GM19324 (cell line): Measurements from ENCODE around the gene EDC3.
"Not testable (repeated sequence)": the region's sequence is repeated elsewhere in the genome, so short reads cannot be mapped to it uniquely, and the experiment has no call there.

Experiments used
- ATAC-seq: cut with Tn5 transposase; IDR thresholded peaks from one replicate; pipeline ENCODE4 v1.9.1; 2021; ENCODE audit warnings: mild to moderate bottlenecking, moderate library complexity; ENCODE audit not compliant: unreplicated experiment, low FRiP score

EDC3 gene

DNA sequence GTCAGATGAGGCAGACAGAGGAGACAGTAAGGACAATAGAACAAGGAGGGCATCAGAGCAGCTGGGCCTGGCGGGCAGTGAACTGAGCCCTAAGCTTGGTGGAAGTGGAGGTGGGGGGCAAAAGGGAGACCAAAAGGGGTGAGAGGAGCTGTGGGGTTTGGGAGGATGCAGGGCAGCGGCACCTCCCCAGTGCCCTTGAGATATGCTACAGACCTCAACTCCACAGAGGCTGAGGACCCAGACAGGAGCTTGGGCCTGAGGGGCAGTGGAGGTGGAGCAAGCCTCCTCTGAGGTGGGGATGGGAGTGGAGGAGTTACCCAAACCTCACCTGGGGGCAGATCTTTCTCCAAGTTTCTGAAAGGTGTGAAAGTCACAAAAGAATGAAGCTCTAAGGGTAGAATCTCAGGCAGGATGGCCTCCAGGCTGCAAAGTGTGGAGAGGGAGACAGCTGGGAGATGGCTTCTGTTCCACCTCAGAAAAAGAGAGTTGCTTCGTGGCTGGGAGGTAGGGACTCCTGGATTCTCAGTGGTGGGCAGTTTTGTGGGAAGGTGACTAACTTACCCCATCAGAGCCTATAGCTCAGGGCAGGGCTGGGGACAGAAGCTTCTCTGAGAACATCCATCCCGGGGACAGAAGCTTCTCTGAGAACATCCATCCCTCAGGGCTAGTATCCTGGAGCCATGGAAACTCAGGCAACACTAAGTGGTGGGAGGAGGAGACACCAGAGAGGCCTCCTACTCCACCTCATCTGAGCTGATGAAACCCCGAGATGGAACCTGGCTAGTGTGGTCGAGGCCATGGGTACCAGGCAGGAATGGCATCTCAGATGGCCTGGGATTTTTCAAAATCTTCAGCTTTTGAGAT is 82.5 kb downstream of the EDC3 start:
- ATAC-seq: no peak

- no peak for ATAC-seq
Observed at GRCh38 chr15:74612677-74613076, 83.1 kb downstream of the EDC3 start.

DNA sequence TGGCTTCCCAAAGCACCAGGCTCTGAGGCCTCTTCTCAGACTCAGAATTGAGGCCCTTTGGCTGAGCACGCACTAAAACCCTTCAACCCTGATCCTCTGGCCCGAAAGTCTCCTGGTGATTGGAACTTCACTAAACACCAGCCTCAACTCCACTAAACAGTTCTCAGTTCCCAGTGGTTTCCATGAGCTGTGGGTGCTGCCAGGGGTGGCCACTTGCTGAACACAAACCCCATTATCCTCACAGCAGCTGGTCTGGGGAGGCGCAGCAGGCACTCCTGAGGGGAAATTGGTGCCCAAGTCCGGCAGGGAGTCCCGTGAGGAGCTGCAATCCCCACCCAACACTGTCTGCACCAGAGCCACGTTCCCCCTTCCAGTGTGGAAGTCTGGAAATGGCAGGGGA is 84.0 kb downstream of the EDC3 start:
- no peak for ATAC-seq

DNA sequence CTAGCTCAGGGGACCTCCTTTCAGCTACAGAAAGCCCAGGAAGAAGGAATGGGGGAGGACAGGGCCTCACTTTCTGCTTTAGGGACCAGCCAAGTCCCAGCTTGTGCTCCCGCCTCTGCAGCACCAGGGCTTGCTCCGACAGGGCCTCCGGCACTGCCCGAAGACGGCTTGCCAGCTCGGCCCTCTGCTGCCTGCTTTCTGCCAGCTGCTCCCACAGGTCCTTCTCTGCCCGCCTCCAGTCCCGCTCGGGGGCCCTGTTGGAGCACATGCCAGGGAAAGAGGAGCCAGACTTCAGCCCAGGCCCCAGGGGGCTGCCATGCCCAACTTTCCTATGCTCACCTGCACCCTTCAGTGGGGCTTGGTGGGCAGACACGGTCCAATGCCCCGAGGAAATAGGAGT is 84.5 kb downstream of the EDC3 start:
- no peak for ATAC-seq

GRCh38 chr15:74610302-74610951 is 85.4 kb downstream of the EDC3 start:
- no peak for ATAC-seq

- ATAC-seq: no peak
Observed at GRCh38 chr15:74609938-74610301, 85.9 kb downstream of the EDC3 start.

GRCh38 chr15:74608786-74609185 is 87.0 kb downstream of the EDC3 start:
- ATAC-seq: no peak

DNA sequence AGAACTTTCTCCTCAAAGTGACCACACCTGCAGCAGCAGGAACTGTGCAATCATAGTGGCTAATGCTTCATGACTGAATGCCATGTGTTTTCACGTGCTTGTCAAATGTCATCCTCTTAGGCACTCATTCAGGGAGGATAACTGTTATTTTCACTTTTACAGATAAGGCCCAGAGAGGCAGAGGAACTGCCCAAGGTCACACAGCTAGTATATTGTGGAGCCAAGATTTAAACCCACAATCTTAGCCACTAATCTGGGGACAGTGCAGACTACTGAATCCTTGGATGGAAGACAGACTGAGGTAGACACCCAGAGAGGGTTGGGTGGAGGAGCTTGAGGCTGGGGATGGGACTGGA is 90.1 kb downstream of the EDC3 start:
- no peak for ATAC-seq

DNA sequence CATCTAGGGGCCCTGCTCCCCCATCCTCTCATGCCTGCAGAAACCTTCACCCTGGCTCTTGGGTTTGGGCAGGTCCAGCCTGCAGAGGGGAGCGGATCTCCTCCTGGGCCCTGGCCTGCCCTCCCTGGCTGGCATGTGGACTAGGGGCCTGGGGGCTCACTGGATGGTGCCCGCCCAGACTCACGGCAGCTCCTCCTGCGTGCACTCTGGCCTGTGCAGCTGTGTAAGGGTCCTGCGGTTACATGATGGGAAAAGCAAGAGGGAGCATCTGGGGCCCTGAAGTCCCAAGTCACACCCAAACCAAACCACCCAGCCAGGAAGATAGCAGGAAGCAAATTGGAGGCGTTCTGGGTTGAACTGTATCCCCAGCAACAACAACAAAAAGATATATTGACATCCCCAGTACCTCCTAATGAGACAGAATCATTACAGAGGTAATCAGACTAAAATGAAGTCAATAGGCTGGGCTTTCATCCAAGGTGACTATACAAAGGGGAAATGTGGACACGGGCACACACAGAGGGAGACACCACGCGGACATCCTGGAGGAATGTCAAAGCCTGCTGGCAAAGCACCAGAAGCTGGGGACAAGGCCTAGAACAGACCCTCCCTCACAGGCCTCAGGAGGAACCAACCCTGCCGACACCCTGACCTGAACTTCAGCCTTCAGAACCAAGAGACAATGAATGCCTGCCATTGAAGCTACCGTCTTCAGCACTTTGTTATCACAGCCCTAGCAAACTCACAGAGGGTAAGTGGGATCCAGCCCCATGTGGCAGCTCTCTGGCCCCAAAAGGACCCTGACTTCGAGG is 90.6 kb downstream of the EDC3 start:
- ATAC-seq: no peak

GRCh38 chr15:74603789-74604705 is 91.8 kb downstream of the EDC3 start:
- no peak for ATAC-seq

DNA sequence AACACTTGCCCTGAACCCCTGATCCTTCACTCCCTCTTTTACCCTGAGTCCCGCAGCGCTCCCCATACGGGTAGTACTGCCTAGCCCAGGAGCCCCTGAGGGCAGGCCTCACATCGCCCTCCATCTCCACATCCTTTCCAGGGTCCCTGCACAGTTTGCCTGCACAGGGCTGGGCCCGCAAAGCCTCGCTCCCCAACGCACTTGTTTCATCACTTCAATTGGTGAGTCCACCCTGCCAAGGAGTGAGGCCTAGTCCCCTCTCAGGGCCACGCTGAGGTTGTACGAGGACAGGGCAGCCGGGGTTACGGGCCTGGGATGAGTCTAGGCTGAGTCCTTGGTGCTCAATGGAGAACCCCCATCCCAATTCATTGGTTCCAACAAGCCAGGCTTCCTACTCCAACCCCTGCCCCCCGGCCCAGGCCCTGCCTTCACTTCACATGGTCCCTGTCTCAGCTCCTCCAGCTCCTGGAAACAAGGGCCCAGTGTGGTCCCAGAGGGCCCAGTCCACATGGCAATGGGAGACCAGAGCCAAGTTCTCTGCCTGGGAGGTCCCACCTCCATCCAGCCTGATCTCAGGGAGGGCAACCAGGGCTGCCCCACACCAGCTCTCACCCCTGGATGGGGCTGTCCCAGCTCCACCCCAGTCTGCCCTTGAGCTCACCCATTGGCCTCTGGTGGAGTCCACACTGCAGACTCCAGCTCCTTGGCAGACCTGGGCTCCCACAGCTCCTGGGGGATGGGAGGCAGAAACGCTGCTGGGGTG is 92.6 kb downstream of the EDC3 start:
- no peak for ATAC-seq

- no peak for ATAC-seq
Observed at GRCh38 chr15:74599156-74599555, 96.7 kb downstream of the EDC3 start.

DNA sequence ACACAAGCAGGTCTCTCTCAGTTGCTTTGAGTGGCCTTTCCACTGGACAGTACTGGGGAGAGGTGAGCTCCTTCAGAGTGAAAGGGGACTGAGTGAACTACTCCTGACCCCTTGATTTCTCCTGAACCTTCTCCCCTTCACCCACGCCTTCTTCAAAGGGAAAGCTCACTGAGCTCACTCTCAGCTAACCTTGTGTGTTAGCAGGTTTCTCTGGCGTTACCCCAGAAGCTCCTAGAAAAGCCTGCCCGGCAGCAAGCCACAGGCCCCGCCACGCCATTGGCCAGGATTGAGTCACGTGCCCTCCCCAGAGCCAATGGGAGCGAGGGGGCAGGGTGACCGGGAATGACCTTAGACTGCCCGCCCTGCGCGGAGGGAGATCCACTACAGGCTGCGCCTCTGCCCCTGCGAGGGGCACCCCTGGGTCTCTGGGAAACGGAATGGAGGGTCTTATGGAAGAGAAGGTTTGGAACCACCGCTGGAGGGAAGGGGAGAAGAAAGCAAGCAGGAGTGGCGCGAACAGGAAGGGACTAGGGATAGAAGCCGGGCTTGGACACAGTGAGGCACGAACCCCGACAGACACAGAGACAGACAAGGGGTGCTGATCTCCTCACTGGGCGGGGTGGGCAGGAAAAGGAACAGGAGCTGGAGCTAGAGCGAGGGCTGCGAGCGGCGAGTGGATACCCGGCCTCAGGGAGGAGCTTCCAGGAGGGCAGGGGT is 97.5 kb downstream of the EDC3 start:
- peak; percentile 84 for ATAC-seq

GRCh38 chr15:74597146-74597705 is 98.6 kb downstream of the EDC3 start:
- not testable (repeated sequence) for ATAC-seq

DNA sequence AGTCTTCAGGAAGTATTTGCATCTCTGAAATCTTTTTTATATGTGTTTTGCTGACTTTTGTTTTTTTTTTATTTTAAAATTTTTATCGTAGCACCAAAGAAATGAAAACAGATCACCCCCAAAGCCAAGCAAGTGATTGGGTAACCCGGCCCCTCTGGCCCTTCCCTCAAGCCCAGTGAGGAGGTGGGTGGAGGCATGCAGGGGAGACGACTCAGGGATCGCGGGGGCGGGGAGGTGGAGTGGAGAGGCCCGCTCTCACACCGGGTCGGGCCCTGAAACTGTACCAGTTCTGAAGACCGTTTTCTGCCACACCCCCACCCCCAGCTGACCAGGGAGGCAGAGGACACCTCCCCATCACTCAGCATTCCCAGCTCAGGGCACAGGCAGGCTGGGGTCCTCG is 99.1 kb downstream of the EDC3 start:
- not testable (repeated sequence) for ATAC-seq

DNA sequence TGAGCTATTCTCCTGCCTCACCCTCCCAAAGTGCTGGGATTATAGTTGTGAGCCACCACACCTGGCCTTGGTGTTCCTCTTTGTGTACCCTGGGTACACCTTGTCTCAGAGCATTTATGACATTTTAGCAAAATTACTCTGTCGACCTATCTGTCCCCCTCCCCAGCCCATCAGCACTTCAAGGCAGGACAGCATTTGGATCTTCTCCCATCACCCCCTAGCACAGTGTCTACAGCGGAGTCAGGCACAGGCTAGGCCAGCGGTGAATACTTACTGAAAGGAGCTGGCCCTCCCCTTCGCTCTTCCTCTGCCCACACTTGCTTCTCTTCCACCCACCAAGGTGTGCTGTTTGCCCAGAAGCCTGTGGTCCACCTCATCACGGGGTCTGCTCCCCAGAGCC is 100.6 kb downstream of the EDC3 start:
- no peak for ATAC-seq

DNA sequence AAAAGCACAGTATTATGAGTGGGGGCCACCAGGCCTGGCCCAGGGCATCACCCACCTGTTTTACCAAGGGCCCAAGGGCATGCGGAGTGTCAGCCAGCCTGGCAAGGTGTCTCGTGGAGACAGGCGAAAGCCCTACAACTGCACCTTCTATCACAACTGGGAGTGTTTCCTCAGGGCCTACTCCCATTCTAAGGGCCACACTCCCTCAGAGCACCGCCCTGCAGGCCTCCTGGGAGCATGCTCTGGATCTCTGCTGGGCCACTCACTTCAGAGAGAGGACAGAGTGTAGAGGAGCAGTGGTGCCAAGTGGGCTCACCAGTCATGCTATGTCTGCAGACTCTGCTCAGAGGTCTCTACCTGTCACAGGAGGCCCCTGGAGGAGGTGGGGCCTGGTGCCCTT is 101.4 kb downstream of the EDC3 start:
- no peak for ATAC-seq

DNA sequence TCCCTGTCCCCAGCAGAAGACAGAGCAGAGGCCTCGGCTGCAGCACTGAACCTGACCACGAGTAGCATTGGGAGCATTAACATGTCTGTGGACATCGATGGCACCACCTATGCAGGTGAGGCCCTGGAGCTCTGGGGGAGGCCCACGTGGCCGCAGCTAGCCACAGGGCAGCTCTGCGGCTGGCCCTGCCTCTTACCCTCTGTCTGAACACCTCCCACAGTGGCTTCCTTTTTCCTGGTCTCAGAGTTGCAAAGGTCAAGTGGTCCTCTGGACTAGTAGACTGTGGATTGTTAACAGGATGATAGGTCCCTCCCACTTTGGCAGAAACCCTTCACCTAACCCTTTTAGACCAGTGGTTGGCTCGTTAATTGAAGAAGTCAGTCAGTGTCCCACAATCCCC is 102.7 kb downstream of the EDC3 start:
- no peak for ATAC-seq

DNA sequence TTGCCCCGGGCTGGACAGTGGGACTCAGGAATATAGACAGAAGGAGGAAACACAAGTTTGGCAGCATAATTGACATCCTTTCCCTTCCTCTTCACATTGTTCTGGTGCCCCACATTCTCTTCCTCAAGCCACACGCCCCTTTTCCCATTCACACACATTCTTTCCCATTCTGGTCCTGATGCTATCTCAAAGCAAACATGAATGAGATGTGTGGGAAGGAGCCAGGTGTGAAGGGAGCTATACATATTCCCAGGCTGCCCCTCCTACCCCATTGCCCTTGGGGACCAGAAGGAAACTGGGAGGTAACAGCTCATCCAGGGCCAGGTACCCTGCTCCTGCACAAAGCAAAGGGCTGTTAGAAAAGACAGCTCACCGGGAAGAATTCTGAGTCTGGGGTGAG is 103.6 kb downstream of the EDC3 start:
- no peak for ATAC-seq
